Epithelial cell of proximal tubule (primary cell): ENCODE measurements around the gene PECR. TPM values are rescaled to one million over a fixed set of nuclear protein-coding genes. Genes with fewer than 3 reads are reported as not detected.
"Not testable (repeated sequence)": the region's sequence is repeated elsewhere in the genome, so short reads cannot be mapped to it uniquely, and the experiment has no call there.

ENCODE experiments used
- DNase-seq: peaks from one replicate; pipeline ENCODE4 v3.0.0-alpha.2; 2011; ENCODE audit warnings: low read depth
- H3K4me3 ChIP-seq: 2 replicates; pipeline ENCODE4 v1.5.1; 2011; ENCODE audit warnings: low read depth, mild to moderate bottlenecking, low read length
- total RNA-seq: library from RNA; depleted of rRNA; stranded (reverse); fragments of >200 nt; gene quantifications from 2 replicates; pipeline ENCODE4 v1.2.3, GENCODE V29; 2015
- TF ChIP-seq, protein P1 (sequence below): conservative IDR thresholded peaks from 2 replicates; pipeline ENCODE4 v1.5.1; 2012; ENCODE audit warnings: low read depth, mild to moderate bottlenecking, low read length

PECR gene
- total RNA-seq, 1 donor from 2014 or later, result 16.7 TPM

DNA sequence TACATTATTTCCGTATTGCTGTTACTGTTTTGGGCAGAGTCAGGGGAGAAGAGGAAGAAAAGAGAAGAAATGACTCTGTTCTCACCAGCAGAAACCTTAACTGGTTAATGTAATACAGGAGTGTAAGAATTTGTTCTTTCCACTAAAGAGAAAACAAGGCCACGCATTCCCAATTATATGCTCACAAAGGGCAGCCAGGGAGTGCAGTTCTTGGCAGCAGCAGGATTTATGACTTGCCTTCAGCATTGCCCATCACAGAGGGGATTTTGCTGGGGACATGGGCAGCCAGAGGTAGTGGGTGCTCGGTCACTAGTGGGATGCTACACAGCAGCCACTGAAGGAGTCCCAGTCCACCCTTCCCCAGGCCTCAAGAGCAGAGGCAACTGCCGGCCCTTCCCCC lies 86.7 kb downstream of the PECR start:
- TF ChIP-seq, protein P1, sequence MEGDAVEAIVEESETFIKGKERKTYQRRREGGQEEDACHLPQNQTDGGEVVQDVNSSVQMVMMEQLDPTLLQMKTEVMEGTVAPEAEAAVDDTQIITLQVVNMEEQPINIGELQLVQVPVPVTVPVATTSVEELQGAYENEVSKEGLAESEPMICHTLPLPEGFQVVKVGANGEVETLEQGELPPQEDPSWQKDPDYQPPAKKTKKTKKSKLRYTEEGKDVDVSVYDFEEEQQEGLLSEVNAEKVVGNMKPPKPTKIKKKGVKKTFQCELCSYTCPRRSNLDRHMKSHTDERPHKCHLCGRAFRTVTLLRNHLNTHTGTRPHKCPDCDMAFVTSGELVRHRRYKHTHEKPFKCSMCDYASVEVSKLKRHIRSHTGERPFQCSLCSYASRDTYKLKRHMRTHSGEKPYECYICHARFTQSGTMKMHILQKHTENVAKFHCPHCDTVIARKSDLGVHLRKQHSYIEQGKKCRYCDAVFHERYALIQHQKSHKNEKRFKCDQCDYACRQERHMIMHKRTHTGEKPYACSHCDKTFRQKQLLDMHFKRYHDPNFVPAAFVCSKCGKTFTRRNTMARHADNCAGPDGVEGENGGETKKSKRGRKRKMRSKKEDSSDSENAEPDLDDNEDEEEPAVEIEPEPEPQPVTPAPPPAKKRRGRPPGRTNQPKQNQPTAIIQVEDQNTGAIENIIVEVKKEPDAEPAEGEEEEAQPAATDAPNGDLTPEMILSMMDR, result no peak
- DNase-seq, result no peak

DNA sequence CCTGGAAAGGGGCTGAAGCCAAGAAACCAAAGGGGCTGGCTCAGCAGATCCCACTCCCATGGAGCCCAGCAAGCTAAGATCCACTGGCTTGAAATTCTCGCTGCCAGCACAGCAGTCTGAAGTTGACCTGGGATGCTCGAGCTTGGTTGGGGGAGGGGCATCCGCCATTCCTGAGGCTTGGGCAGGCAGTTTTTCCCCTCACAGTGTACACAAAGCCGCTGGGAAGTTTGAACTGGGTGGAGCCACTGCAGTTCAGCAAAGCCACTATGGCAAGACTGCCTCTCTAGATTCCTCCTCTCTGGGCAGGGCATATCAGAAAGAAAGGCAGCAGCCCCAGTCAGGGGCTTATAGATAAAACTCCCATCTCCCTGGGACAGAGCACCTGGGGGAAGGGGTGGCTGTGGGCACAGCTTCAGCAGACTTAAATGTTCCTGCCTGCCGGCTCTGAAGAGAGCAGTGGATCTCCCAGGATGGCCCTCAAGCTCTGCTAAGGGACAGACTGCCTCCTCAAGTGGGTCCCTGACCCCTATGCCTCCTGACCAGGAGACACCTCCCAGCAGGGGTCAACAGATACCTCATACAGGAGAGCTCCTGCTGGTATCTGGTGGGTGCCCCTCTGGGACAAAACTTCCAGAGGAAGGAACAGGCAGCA lies 92.9 kb downstream of the PECR start:
- DNase-seq, H3K4me3 ChIP-seq: not testable (repeated sequence)

More for the DNA sequence above, 86.7 kb downstream of the PECR start:
- no peak overlapping the region for H3K4me3 ChIP-seq

Other genes with a start within 250 kb of the PECR start
- 12.7 and 22.1 TPM in 2 replicates for gene MREG, start 68.3 kb downstream of the PECR start, total RNA-seq
- 2.9 and 3.1 TPM in 2 replicates for gene TMEM169, start 110 bp upstream of the PECR start, total RNA-seq
- 358 and 360 TPM in 2 replicates for gene XRCC5, start 27.5 kb upstream of the PECR start, total RNA-seq